Activated T-helper 9 cell treated with anti-CD3 and anti-CD28 coated beads, Interleukin-2, amount 50 U/mL, for 16 hours (primary cell): Measurements from ENCODE around the gene KLK8.

Experiments
- DNase-seq: peaks from one replicate; pipeline ENCODE4 v3.0.0-alpha.2; 2020; ENCODE audit warnings: low read depth

The KLK8 gene, protein sequence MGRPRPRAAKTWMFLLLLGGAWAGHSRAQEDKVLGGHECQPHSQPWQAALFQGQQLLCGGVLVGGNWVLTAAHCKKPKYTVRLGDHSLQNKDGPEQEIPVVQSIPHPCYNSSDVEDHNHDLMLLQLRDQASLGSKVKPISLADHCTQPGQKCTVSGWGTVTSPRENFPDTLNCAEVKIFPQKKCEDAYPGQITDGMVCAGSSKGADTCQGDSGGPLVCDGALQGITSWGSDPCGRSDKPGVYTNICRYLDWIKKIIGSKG

DNA sequence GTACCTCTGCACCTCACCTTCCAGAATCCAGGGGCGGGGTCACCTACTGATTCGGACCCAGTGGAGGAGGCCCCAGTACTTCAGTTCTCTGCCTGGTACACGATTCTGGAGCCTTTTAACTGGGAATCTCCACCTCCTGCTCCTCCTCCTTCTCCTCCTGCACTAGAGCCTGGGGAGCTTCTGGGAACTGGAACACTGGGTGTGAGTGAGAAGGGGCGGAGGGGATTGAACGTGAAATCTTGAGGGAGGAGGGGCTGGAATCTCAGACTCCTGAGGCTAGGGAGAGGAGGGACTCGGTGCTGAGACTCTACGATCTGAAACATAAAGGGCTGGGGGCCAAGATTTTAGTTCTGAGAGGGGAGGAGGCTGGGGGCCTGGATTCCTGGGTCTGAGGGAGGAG, at the start of gene KLK8:
TSS of gene KLK8 (minus strand) at position 90 of the 400 bp plus-strand sequence. CDS start 437 bp downstream, outside the sequence.
- no peak for DNase-seq

- no peak for DNase-seq
Observed at GRCh38 chr19:51047031-51047335, 45.6 kb upstream of the KLK8 start.

DNA sequence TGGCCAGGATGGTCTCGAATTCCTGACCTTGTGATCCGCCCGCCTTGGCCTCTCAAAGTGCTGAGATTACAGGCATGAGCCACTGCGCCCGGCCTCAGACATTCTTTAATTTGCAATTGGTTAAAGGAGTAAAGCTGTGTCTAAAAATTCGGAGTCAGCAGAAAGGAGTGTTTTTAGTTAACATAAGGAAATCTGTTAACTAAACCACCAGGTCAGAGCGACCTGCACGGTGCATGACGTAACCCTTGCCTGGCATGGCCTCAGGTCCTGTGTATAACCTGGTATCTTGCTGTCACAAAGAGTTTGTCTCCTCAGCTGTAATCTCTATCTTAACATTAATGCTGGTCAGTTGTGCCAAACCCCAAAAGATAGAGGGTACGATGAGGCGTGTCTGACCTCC, 42.9 kb upstream of the KLK8 start:
- DNase-seq: no peak

- DNase-seq: no peak
Observed at GRCh38 chr19:51043497-51043896, 42.1 kb upstream of the KLK8 start.

- no peak for DNase-seq
Observed at GRCh38 chr19:51040151-51040550, 38.7 kb upstream of the KLK8 start.

DNA sequence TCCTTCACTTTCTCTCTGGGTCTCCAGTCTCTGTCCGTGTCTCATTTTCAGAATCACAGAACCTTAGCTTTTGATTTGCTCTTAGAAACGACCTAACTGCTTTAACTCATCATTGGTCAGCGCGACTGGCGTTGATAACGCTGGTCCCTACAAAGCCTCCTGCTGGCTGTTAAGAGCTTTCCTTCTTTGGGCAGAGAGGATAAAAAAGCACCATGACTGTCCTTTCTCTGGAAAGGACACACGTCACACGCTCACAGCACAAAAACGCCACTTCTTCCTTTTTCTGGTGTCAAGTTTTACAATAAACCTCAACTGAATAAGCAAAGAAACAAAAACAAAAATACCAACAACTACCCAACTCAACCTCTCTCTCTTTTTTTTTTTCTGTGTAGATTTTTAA, 35.1 kb upstream of the KLK8 start:
- DNase-seq: no peak

DNA sequence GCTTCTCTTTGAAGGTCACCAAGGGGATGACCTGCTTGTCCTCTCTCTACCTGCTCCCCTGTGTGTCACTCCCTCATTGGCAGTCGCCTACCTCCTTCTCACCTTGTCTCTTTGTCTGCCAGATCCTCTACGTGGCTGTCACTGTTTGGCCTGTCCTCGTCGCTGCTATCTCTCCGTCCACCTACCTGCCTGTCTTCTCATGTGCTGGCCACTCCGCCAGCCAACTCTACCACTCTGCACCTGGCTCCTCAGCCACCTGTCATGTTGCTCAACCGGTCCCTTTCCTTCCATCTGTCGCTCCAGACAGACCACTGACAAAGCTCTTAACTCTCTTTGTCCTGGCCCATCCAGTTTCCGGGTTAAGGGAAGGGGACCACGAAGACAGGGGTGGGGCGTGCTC, 33.3 kb upstream of the KLK8 start, which contains the start of gene KLK12:
TSS of gene KLK12 (minus strand) at position 299 of the 400 bp plus-strand sequence. CDS start 381 bp downstream, outside the sequence.
- DNase-seq: no peak

GRCh38 chr19:51031880-51032225, 30.4 kb upstream of the KLK8 start:
- DNase-seq: no peak

- DNase-seq: no peak
Observed at GRCh38 chr19:51031220-51031879, 29.9 kb upstream of the KLK8 start.

DNA sequence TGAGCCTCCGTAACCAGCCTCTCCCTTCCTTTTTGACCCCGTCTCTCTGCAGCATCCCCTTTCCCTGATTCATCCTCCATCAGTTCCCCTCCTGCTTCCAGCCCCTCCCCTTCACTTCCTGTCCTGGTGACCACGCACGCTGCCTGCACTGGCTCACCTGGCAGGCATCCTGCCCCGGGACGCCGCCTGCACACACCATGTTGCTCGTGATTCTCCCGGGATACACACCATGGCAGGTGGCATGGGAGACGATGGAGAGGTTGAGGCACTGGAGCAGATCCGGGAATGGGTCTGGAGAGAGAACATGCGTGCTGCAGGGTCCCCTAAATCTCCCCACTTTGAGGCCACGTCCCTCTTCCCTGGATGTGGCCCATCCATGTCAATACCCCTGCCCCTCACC, 29.2 kb upstream of the KLK8 start:
- no peak for DNase-seq

- no peak for DNase-seq
Observed at GRCh38 chr19:51029718-51030117, 28.3 kb upstream of the KLK8 start.

DNA sequence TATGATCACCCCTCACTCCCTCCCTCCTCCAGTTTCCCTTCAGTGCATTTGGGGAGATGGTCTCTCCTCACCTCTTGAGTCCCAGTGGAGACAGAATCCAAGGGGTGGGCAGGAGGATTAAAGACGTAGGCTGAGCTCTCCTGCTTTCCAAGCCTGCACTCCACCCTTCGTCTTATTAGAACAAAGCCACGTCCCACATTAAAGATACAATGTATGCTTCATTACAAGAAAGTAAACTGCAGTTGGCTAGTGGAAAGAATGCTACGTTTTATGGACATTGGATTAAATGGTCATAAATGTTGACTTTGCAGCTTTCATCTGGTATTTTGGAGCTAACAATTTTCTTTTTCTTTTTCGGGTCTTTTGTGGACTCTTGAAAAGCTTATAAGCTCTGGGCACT, 26.5 kb upstream of the KLK8 start:
- no peak for DNase-seq

GRCh38 chr19:51027126-51027806, 25.9 kb upstream of the KLK8 start:
- no peak for DNase-seq

DNA sequence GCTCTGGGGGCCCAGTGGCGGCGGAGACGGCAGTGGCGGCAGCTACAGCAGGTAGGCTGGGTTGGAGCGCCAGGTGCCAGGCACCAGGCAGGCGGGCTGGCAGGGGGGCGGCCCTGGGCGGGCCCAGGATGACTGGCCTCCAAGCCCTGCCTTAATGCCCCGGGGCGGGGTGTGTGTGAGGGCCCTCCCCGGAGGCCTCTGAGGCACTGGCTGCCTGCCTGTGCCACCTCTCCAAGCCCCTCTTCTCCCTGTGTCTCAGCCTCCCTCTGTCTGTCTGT, 25.1 kb upstream of the KLK8 start, which contains the start of gene KLK11:
TSS of gene KLK11 (minus strand) at position 63 of the 278 bp plus-strand sequence. CDS start 985 bp downstream, outside the sequence.
- no peak for DNase-seq

GRCh38 chr19:51025809-51026553, 24.6 kb upstream of the KLK8 start:
- DNase-seq: no peak

- DNase-seq: no peak
Observed at GRCh38 chr19:51025401-51025800, 24.0 kb upstream of the KLK8 start.

GRCh38 chr19:51024924-51025323, 23.5 kb upstream of the KLK8 start:
- no peak for DNase-seq

DNA sequence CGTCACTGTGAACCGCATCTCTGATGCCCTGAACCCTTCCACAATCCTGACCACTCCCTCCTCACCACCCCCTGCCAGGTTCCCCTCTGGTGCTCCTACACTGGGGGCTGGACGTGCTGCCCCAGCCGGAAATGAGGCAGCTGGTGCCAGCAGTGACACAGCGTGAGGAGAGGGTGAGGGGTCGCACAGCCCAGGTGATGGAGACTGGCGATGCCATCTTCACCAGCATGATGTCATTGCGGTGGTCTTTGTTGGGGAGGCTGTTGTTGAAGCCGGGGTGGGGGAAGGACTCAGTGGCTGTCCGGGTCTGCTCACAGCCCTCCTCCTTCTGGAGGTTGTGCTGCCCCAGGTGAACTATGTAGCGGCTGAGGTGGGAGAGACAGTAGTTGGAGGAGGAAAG, 22.5 kb upstream of the KLK8 start:
- DNase-seq: no peak

DNA sequence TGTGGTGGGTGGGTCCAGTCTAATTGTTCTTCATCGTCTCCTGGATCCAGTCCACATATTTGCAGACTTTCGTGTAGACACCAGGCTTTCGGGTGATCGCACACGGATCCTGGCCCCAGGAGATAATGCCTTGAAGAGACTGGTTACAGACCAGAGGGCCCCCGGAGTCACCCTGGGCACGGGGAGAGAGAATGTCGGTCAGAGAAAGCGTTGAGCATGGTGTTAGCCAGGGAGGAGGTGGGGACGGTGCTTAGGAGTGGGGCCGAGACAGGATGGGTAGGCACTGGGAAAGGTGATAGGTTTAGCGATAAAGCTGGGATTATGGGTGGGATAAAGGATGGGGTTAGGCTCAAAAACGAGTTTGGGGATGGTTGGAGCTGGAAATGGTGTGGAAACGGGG, 21.1 kb upstream of the KLK8 start:
- DNase-seq: no peak

DNA sequence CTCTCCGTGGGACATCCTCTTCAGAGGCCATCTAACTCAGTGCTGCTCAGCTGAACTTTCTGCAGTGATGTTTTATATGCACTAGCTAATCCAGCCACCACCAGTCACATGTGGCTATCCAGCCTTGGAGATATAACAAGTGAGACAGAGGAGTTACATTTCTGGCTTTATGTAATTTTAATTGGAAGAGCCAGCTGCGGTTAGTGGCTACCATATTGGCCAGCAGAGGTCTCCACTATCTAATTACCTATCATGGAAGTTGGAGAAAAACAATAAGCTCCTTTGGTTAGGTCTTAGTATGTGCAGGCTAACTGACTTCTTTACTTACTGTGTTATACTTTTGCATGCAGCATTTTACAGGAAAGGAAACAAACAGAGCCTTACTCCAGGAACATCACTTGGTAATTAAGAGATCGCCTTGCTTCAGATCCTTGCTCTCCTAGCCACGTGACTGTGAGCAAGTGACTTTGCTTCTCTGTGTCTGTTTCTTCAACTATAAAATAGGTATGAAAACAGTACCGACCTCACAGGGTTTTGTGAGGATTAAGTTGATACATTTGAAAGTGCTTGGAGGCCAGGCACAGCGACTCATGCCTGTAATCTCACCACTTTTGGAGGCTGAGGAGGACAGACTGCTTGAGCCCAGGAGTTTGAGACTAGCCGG, 19.7 kb upstream of the KLK8 start:
- no peak for DNase-seq

- DNase-seq: no peak
Observed at GRCh38 chr19:51019544-51019925, 18.1 kb upstream of the KLK8 start, which contains the start of gene KLK10. TSS of gene KLK10 (minus strand) at chr19:51019709. CDS start at chr19:51019130, 579 bp downstream.
